ENCODE results near the gene SHANK1.

SHANK1 gene

GRCh38 chr19:50693064-50693975, 26.3 kb downstream of the SHANK1 start:
- TF ChIP-seq CTCF (IDR thresholded peaks at IDR 0.05): no peak

GRCh38 chr19:50690439-50690838, 29.2 kb downstream of the SHANK1 start:
- no peak for TF ChIP-seq CTCF (IDR thresholded peaks at IDR 0.05)

GRCh38 chr19:50688766-50689165, 30.8 kb downstream of the SHANK1 start:
- TF ChIP-seq CTCF (IDR thresholded peaks at IDR 0.05): no peak

GRCh38 chr19:50686310-50687032, 33.1 kb downstream of the SHANK1 start:
- TF ChIP-seq CTCF (IDR thresholded peaks at IDR 0.05): no peak

GRCh38 chr19:50679177-50680125, 40.2 kb downstream of the SHANK1 start:
- TF ChIP-seq CTCF (IDR thresholded peaks at IDR 0.05): no peak

- no peak for TF ChIP-seq CTCF (IDR thresholded peaks at IDR 0.05)
These were observed 41.3 kb downstream of the SHANK1 start for GRCh38 chr19:50678323-50678722.

- no peak for TF ChIP-seq CTCF (IDR thresholded peaks at IDR 0.05)
These were observed 42.0 kb downstream of the SHANK1 start for GRCh38 chr19:50677636-50678035.

Measured in LNCAP (cell line).